Kidney (tissue), 14 donors: ENCODE results near the gene NCKAP5. TPM values are rescaled to one million over a fixed set of nuclear protein-coding genes. Genes with fewer than 3 reads are reported as not detected.
A peak's percentile ranks its signal among the peaks of the same experiment; 100 is the strongest.
"Not testable (repeated sequence)": the region's sequence is repeated elsewhere in the genome, so short reads cannot be mapped to it uniquely, and the experiment has no call there.

Experiments
- DNase-seq, 5 donors: peaks; one replicate each; pipeline ENCODE4 v3.0.0-alpha.2; 2013 to 2020
- FAIRE-seq: peaks from 2 replicates; lab custom pipeline; 2012; peaks lifted over from hg19 to GRCh38; lab: Jason Lieb, UNC
- H3K27ac ChIP-seq, 2 donors: one replicate each; pipeline ENCODE4 v1.7.0; 2013; ENCODE audit warnings: low read depth in 2 of 2, low read length in 2 of 2, inconsistent platforms in 1 of 2
- H3K27me3 ChIP-seq: one replicate; pipeline ENCODE4 v1.7.1; 2013; ENCODE audit warnings: low read length, inconsistent platforms; ENCODE audit not compliant: control insufficient read depth, insufficient read depth
- H3K36me3 ChIP-seq, 3 donors: one replicate each; pipeline versions ENCODE4 v1.7.0 to v1.7.1; 2013; ENCODE audit warnings: low read length in 3 of 3, control low read depth in 1 of 3, inconsistent platforms in 1 of 3; ENCODE audit not compliant: insufficient read depth in 3 of 3, control insufficient read depth in 2 of 3
- H3K4me1 ChIP-seq, 3 donors: one replicate each; pipeline versions ENCODE4 v1.7.0 to v1.7.1; 2013; ENCODE audit warnings: low read length in 3 of 3, inconsistent platforms in 1 of 3, low read depth in 1 of 3; ENCODE audit not compliant: control insufficient read depth in 2 of 3, insufficient read depth in 2 of 3
- H3K4me3 ChIP-seq, 3 donors: one replicate each; pipeline versions ENCODE4 v1.7.0 to v1.8.1; 2013; ENCODE audit warnings: low read length in 3 of 3, control low read depth in 1 of 3, inconsistent platforms in 1 of 3
- H3K9ac ChIP-seq, 3 donors: one replicate each; pipeline versions ENCODE4 v1.7.0 to v1.7.1; 2013; ENCODE audit warnings: low read length in 3 of 3, control low read depth in 1 of 3, inconsistent platforms in 1 of 3
- H3K9me3 ChIP-seq, 3 donors: one replicate each; pipeline versions ENCODE4 v1.7.0 to v1.7.1; 2013; ENCODE audit warnings: low read length in 3 of 3, control low read depth in 1 of 3, inconsistent platforms in 1 of 3; ENCODE audit not compliant: control insufficient read depth in 2 of 3, insufficient read depth in 1 of 3
- intact Hi-C: fragments of 100-400 bp; cut with DNase I; formaldehyde crosslinking; loops from one replicate; pipeline ENCODE4 v1.11.1; 2022
- polyA plus RNA-seq: library from polyadenylated mRNA; stranded (reverse); fragments of 350-450 nt; fragmentation: Illumina TruSeq; extraction: RNeasy Lipid Tissue Mini Kit (QIAGEN cat#74804); gene quantifications from one replicate; pipeline ENCODE4 v1.2.3, GENCODE V29; 2014; ENCODE audit warnings: low read depth, low replicate concordance; ENCODE audit not compliant: insufficient read depth
- total RNA-seq: library from RNA; stranded (reverse); fragmentation: NEBNext Ultra II Directional; extraction: Animal tissue kit (Norgen Biotek cat#: 25700); gene quantifications from one replicate; pipeline ENCODE4 v1.2.1, GENCODE V29; 2021
- TF ChIP-seq, protein P1 (sequence below): IDR thresholded peaks from 3 replicates; pipeline ENCODE4 v1.5.1; 2012; ENCODE audit warnings: mild to moderate bottlenecking, moderate library complexity, borderline replicate concordance; ENCODE audit not compliant: insufficient read depth; ENCODE audit errors: extremely low read depth
- donor health status: control.
- donor health status: control.
- donor health status: control.
- donor health status: control.
- donor health status: control.
- donor health status: DM: yes; HTN: yes; CAD: no.
- donor health status: Normal renal cell carcinoma (clear cell type).

Gene NCKAP5
- total and polyA plus RNA-seq, 2 donors from 2014 or later = 1.8 to 2.9 TPM

DNA sequence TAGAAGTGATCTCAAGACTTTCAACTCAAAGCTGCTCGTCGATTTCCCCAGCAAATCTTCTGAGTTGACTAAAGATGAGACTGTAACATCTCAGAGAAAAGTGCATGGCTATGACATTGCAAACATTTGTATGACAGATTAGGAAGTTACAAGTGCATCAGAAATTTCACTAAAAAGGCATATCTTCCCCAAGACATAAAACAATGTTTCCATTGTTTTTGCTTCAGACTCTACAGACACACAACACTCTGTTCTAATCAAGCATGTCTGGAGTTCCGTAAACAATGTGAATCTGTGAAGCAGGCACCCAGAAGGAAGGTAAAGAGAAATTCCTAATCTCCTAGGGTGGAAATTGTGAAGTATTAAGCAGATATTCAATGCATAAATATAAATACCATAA, 753.6 kb downstream of the NCKAP5 start:
- no peak for FAIRE-seq
- no peak for DNase-seq
- TF ChIP-seq, protein P1, sequence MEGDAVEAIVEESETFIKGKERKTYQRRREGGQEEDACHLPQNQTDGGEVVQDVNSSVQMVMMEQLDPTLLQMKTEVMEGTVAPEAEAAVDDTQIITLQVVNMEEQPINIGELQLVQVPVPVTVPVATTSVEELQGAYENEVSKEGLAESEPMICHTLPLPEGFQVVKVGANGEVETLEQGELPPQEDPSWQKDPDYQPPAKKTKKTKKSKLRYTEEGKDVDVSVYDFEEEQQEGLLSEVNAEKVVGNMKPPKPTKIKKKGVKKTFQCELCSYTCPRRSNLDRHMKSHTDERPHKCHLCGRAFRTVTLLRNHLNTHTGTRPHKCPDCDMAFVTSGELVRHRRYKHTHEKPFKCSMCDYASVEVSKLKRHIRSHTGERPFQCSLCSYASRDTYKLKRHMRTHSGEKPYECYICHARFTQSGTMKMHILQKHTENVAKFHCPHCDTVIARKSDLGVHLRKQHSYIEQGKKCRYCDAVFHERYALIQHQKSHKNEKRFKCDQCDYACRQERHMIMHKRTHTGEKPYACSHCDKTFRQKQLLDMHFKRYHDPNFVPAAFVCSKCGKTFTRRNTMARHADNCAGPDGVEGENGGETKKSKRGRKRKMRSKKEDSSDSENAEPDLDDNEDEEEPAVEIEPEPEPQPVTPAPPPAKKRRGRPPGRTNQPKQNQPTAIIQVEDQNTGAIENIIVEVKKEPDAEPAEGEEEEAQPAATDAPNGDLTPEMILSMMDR = no peak
- H3K27me3 ChIP-seq = no peaks in the 10 kb centered on the region
- H3K4me3 ChIP-seq = no peak overlapping the region
- intact Hi-C loops = no loop called here
- no peaks in the 10 kb centered on the region for H3K9me3 ChIP-seq
- no peaks in the 10 kb centered on the region for H3K4me1 ChIP-seq
- no peaks in the 10 kb centered on the region for H3K36me3 ChIP-seq
- no peak overlapping the region for H3K27ac ChIP-seq
- H3K9ac ChIP-seq = no peak overlapping the region

DNA sequence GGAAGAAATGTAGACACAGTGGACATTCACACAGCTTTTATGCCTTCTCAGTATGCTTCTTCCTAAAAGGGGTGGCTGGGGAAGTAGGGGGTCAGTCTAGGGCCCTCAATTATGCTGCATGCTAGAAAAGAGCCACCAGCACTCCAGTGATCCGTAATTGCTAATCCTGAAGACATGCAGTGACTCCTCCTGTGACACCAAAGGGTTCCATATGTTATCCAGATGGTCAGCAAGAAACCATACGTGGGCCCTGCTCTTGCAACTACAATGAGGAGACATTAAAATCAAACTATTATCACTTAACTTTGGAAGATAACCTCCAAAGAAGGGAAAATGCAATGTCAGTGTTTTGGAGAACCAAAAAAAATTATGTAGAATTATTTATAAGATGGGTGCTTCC, 754.8 kb downstream of the NCKAP5 start:
- H3K9me3 ChIP-seq = no peaks in the 10 kb centered on the region
- TF ChIP-seq, protein P1 = no peak
- DNase-seq (no peak), FAIRE-seq (no peak)
- intact Hi-C loops = no loop called here
- no peaks in the 10 kb centered on the region for H3K36me3 ChIP-seq
- no peaks in the 10 kb centered on the region for H3K4me1 ChIP-seq
- no peak overlapping the region for H3K4me3 ChIP-seq
- no peak overlapping the region for H3K9ac ChIP-seq
- H3K27ac ChIP-seq = no peak overlapping the region
- no peaks in the 10 kb centered on the region for H3K27me3 ChIP-seq

DNA sequence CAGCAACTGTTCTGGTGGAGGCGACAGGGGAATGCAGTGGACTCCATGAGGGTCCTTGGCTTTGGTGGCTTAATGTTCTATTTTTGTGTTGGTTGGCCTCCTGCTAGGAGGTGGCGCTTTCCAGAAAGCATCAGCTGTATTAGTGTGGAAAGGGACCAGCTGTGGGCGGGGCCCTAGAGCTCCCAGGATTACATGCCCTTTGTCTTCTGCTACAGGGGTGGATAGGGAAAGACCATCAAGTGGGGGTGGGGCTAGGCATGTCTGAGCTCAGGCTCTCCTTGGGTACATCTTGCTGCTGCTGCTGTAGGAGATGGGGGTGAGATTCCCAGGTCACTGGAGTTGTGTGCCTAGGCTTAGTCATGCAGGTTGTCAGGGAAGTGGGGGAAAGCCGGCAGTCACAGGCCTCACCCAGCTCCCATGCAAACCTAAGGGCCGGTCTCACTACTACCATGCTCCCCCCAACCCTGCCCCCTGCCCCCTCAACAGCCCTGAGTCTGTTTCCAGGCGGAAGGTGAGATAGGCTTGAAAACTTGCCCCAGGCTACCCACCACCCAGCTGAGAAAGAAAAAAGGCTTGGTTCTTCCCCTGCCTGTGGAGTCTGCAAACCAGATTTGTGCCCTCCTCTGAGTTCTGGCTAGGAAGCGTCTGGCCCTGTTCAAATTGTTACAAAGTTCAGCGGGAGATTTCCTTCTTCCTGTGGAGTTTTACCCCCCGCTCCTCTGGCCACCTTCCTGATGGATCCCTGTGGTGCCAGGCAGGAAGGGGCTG, 756.9 kb downstream of the NCKAP5 start:
- TF ChIP-seq, protein P1 = no peak
- Histone ChIP-seq H3K9ac (no peak overlapping the region), H3K27ac (no peak overlapping the region), H3K36me3 (no peaks in the 10 kb centered on the region), H3K27me3 (no peaks in the 10 kb centered on the region), H3K9me3 (no peaks in the 10 kb centered on the region), H3K4me3 (no peak overlapping the region), H3K4me1 (no peaks in the 10 kb centered on the region)
- intact Hi-C loops = no loop called here
- DNase-seq = peak in 1 of 5 donors; percentile 37
- FAIRE-seq = no peak

DNA sequence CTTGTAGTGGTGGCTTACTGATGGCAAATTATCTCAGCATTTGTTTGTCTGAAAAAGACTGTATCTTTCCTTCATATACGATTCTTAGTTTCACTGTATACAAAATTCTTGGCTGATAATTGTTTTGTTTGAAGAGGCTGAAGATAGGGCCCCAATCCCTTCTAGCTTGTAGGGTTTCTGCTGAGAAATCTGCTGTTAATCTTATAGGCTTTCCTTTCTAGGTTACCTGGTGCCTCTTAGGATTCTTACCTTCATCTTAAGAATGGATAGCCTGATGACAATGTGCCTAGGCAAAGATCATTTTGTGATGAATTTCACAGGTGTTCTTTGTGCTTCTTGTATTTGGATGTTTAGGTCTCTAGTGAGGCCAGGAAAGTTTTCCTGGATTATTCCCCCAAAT, 758.3 kb downstream of the NCKAP5 start:
- FAIRE-seq, H3K4me1 ChIP-seq, intact Hi-C loops, H3K9me3 ChIP-seq, DNase-seq, H3K27ac ChIP-seq, H3K9ac ChIP-seq, H3K36me3 ChIP-seq, H3K27me3 ChIP-seq, H3K4me3 ChIP-seq: not testable (repeated sequence)
